ENCODE measurements around the gene PSMC1.

DNA sequence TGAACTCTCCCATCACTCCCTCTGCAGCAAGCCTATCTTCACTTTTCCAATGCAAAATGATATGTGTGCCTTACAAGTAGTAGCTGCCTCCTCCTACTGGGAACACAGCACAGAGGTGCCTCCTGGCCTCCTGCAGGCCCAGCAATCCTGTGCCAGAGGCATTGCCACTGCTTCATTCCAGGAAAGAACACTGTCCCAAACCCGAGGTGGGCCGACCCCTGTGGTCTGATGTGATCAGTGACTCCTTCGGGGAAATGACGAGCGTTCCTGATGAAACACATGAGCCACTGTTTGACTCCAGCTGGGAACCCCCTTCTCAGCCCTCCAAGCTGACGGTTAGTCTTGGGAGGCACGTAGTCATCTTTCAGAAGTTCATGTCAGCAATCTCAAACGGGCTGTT is 19.5 kb downstream of the PSMC1 start:
- TF ChIP-seq, protein P1, sequence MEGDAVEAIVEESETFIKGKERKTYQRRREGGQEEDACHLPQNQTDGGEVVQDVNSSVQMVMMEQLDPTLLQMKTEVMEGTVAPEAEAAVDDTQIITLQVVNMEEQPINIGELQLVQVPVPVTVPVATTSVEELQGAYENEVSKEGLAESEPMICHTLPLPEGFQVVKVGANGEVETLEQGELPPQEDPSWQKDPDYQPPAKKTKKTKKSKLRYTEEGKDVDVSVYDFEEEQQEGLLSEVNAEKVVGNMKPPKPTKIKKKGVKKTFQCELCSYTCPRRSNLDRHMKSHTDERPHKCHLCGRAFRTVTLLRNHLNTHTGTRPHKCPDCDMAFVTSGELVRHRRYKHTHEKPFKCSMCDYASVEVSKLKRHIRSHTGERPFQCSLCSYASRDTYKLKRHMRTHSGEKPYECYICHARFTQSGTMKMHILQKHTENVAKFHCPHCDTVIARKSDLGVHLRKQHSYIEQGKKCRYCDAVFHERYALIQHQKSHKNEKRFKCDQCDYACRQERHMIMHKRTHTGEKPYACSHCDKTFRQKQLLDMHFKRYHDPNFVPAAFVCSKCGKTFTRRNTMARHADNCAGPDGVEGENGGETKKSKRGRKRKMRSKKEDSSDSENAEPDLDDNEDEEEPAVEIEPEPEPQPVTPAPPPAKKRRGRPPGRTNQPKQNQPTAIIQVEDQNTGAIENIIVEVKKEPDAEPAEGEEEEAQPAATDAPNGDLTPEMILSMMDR (IDR thresholded peaks at IDR 0.05; ENCODE audit: insufficient read depth, low read length, poor library complexity, severe bottlenecking) = no peak
- no peak for TF ChIP-seq EZH2phosphoT487 (conservative IDR thresholded peaks at IDR 0.05; ENCODE audit: low read length)
